HEK293 (cell line): ENCODE results near the gene SEMA3A.

Experiments used
- CTCF ChIA-PET: fragments of 350-600 bp; formaldehyde crosslinking; extraction: SDS; loops from one replicate; lab custom pipeline; 2021; ENCODE audit warnings: antibody characterized with exemption; lab: Yijun Ruan, JAX
- POLR2A ChIA-PET: fragments of 300-600 bp; formaldehyde crosslinking; extraction: SDS; loops from one replicate; lab custom pipeline; 2020; ENCODE audit warnings: antibody characterized with exemption, inconsistent platforms; lab: Yijun Ruan, JAX
- H3K27ac ChIP-seq: fragments of 200-500 bp; sonication (Bioruptor generic); 2 replicates; pipeline ENCODE4 v1.5.1; 2014; ENCODE audit warnings: low read depth, low read length, control low read depth, inconsistent platforms; ENCODE audit errors: extremely low read depth
- H3K36me3 ChIP-seq, 2 experiments: fragments of 200-500 bp in 1 of 2; sonication (Bioruptor generic) in 1 of 2; 1 replicate in 1 of 2; 2 replicates in 1 of 2; pipeline ENCODE4 v1.5.1; 2014 to 2017; ENCODE audit warnings: inconsistent platforms in 2 of 2, low read length in 2 of 2; ENCODE audit not compliant: control insufficient read depth in 2 of 2, insufficient read depth in 1 of 2
- H3K4me1 ChIP-seq: fragments of 200-500 bp; sonication (Bioruptor generic); 2 replicates; pipeline ENCODE4 v1.5.1; 2014; ENCODE audit warnings: mild to moderate bottlenecking, low read length, inconsistent platforms; ENCODE audit not compliant: control insufficient read depth, insufficient read depth
- H3K4me3 ChIP-seq: 2 replicates; pipeline ENCODE4 v1.5.1; 2011; ENCODE audit warnings: low read depth, mild to moderate bottlenecking, control low read depth, low read length, moderate library complexity
- H3K9me3 ChIP-seq: fragments of 200-500 bp; sonication (Bioruptor generic); 2 replicates; pipeline ENCODE4 v1.5.1; 2014; ENCODE audit warnings: low read depth, low read length, inconsistent platforms; ENCODE audit not compliant: control insufficient read depth, insufficient read depth
- BCL11B ChIP-seq: fragments of 450-650 bp; formaldehyde crosslinking; IDR thresholded peaks from 2 replicates; pipeline ENCODE4 v1.5.1; 2016; ENCODE audit warnings: low read depth, missing biosample characterization, missing genetic modification characterization
- KLF10 ChIP-seq: fragments of 450-650 bp; IDR thresholded peaks from 2 replicates; pipeline ENCODE4 v1.5.1; 2018; ENCODE audit warnings: missing biosample characterization, mild to moderate bottlenecking, missing genetic modification characterization
- ZNF138 ChIP-seq: fragments of 450-650 bp; formaldehyde crosslinking; IDR thresholded peaks from 2 replicates; pipeline ENCODE4 v1.5.1; 2016; ENCODE audit warnings: missing biosample characterization, missing genetic modification characterization, borderline replicate concordance
- ZNF146 ChIP-seq: fragments of 450-650 bp; formaldehyde crosslinking; IDR thresholded peaks from 2 replicates; pipeline ENCODE4 v1.5.1; 2016; ENCODE audit warnings: missing biosample characterization, missing genetic modification characterization
- ZNF174 ChIP-seq: fragments of 450-650 bp; formaldehyde crosslinking; IDR thresholded peaks from 2 replicates; pipeline ENCODE4 v1.5.0; 2017; ENCODE audit warnings: missing biosample characterization, mild to moderate bottlenecking, missing genetic modification characterization
- ZNF184 ChIP-seq: fragments of 450-650 bp; IDR thresholded peaks from 2 replicates; pipeline ENCODE4 v1.5.1; 2018; ENCODE audit warnings: missing biosample characterization, mild to moderate bottlenecking, missing genetic modification characterization
- ZNF2 ChIP-seq: fragments of 450-650 bp; formaldehyde crosslinking; IDR thresholded peaks from 2 replicates; pipeline ENCODE4 v1.5.1; 2016; ENCODE audit warnings: missing biosample characterization, missing genetic modification characterization
- ZNF433 ChIP-seq: fragments of 450-650 bp; formaldehyde crosslinking; IDR thresholded peaks from 2 replicates; pipeline ENCODE4 v1.5.1; 2016; ENCODE audit warnings: missing biosample characterization, missing genetic modification characterization, low read depth
- ZNF521 ChIP-seq: fragments of 450-650 bp; formaldehyde crosslinking; IDR thresholded peaks from 2 replicates; pipeline ENCODE4 v1.5.1; 2017; ENCODE audit warnings: missing biosample characterization, mild to moderate bottlenecking, missing genetic modification characterization
- ZNF677 ChIP-seq: fragments of 450-650 bp; IDR thresholded peaks from 2 replicates; pipeline ENCODE4 v1.5.0; 2018; ENCODE audit warnings: missing biosample characterization, mild to moderate bottlenecking, missing genetic modification characterization, moderate library complexity
- ZNF701 ChIP-seq: fragments of 450-650 bp; formaldehyde crosslinking; IDR thresholded peaks from 2 replicates; pipeline ENCODE4 v1.5.1; 2016; ENCODE audit warnings: missing biosample characterization, missing genetic modification characterization
- ZNF768 ChIP-seq: fragments of 450-650 bp; formaldehyde crosslinking; IDR thresholded peaks from 2 replicates; pipeline ENCODE4 v1.5.1; 2018; ENCODE audit warnings: missing biosample characterization, mild to moderate bottlenecking, missing genetic modification characterization
- ZSCAN16 ChIP-seq: fragments of 450-650 bp; formaldehyde crosslinking; IDR thresholded peaks from 2 replicates; pipeline ENCODE4 v1.5.1; 2016; ENCODE audit warnings: missing biosample characterization, missing genetic modification characterization
- TF ChIP-seq, protein P1 (sequence below): fragments of 450-650 bp; formaldehyde crosslinking; IDR thresholded peaks from 2 replicates; pipeline ENCODE4 v1.5.1; 2016; ENCODE audit warnings: missing biosample characterization, missing genetic modification characterization
- TF ChIP-seq, protein P2 (sequence below): sonication (generic); formaldehyde crosslinking; IDR thresholded peaks from 2 replicates; pipeline ENCODE4 v1.8.1; 2022; ENCODE audit warnings: mild to moderate bottlenecking, moderate library complexity, missing genetic modification reagents
- TF ChIP-seq, protein P3 (sequence below): fragments of 450-650 bp; formaldehyde crosslinking; IDR thresholded peaks from 2 replicates; pipeline ENCODE4 v1.5.1; 2016; ENCODE audit warnings: missing biosample characterization, missing genetic modification characterization
- TF ChIP-seq, protein P4 (sequence below): fragments of 450-650 bp; formaldehyde crosslinking; IDR thresholded peaks from 2 replicates; pipeline ENCODE4 v1.5.1; 2016; ENCODE audit warnings: missing biosample characterization, missing genetic modification characterization
- TF ChIP-seq, protein P5 (sequence below): fragments of 450-650 bp; formaldehyde crosslinking; IDR thresholded peaks from 2 replicates; pipeline ENCODE4 v1.5.1; 2016; ENCODE audit warnings: missing biosample characterization, missing genetic modification characterization
- TF ChIP-seq, protein P6 (sequence below): fragments of 450-650 bp; formaldehyde crosslinking; IDR thresholded peaks from 2 replicates; pipeline ENCODE4 v1.5.1; 2017; ENCODE audit warnings: missing biosample characterization, missing genetic modification characterization

The SEMA3A gene

DNA sequence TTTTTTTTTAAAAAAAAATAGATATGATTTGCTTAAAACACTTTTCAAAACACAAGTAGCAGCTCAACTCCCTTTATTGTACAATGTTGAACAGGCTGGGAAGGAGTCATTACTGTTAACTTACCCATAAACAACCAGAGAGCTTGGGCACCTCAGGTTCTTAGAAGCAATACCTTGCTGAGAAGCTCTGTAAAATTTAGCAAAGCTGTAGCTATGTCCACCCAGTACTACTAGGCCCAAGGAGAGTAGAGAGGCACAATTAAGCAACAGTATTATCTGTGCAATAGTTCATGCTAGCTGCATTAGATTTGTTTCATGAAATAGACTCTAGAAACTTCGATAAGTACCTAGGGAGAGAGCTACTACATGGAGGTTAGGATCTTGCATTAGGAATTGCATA lies 32.0 kb downstream of the SEMA3A start:
- Histone ChIP-seq H3K4me1 (peaks cover 10% of the 10 kb centered on the region), H3K36me3 (no peaks in the 10 kb centered on the region), H3K9me3 (no peaks in the 10 kb centered on the region), H3K4me3 (no peak overlapping the region), H3K27ac (no peak overlapping the region)
- ChIA-PET CTCF (interaction anchor here (0.6 kb wide), 1 partner anchor 752 kb away, joined by 5 read pairs; no protein-coding TSS in a partner anchor), POLR2A (no interaction called here)
- TF ChIP-seq ZNF146 (no peak), BCL11B (tag by site-specific recombination) (no peak), KLF10 (tag by site-specific recombination) (no peak), ZNF677 (tag by site-specific recombination) (no peak), ZNF184 (tag by site-specific recombination) (no peak), ZNF521 (tag by site-specific recombination) (no peak), ZNF2 (tag by site-specific recombination) (no peak), ZSCAN16 (tag by site-specific recombination) (no peak)
- TF ChIP-seq, protein P1, sequence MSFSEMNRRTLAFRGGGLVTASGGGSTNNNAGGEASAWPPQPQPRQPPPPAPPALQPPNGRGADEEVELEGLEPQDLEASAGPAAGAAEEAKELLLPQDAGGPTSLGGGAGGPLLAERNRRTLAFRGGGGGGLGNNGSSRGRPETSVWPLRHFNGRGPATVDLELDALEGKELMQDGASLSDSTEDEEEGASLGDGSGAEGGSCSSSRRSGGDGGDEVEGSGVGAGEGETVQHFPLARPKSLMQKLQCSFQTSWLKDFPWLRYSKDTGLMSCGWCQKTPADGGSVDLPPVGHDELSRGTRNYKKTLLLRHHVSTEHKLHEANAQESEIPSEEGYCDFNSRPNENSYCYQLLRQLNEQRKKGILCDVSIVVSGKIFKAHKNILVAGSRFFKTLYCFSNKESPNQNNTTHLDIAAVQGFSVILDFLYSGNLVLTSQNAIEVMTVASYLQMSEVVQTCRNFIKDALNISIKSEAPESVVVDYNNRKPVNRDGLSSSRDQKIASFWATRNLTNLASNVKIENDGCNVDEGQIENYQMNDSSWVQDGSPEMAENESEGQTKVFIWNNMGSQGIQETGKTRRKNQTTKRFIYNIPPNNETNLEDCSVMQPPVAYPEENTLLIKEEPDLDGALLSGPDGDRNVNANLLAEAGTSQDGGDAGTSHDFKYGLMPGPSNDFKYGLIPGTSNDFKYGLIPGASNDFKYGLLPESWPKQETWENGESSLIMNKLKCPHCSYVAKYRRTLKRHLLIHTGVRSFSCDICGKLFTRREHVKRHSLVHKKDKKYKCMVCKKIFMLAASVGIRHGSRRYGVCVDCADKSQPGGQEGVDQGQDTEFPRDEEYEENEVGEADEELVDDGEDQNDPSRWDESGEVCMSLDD = no peak
- TF ChIP-seq, protein P2, sequence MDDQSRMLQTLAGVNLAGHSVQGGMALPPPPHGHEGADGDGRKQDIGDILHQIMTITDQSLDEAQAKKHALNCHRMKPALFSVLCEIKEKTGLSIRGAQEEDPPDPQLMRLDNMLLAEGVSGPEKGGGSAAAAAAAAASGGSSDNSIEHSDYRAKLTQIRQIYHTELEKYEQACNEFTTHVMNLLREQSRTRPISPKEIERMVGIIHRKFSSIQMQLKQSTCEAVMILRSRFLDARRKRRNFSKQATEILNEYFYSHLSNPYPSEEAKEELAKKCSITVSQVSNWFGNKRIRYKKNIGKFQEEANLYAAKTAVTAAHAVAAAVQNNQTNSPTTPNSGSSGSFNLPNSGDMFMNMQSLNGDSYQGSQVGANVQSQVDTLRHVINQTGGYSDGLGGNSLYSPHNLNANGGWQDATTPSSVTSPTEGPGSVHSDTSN (CRISPR knock-in tag) = no peak
- TF ChIP-seq, protein P3, sequence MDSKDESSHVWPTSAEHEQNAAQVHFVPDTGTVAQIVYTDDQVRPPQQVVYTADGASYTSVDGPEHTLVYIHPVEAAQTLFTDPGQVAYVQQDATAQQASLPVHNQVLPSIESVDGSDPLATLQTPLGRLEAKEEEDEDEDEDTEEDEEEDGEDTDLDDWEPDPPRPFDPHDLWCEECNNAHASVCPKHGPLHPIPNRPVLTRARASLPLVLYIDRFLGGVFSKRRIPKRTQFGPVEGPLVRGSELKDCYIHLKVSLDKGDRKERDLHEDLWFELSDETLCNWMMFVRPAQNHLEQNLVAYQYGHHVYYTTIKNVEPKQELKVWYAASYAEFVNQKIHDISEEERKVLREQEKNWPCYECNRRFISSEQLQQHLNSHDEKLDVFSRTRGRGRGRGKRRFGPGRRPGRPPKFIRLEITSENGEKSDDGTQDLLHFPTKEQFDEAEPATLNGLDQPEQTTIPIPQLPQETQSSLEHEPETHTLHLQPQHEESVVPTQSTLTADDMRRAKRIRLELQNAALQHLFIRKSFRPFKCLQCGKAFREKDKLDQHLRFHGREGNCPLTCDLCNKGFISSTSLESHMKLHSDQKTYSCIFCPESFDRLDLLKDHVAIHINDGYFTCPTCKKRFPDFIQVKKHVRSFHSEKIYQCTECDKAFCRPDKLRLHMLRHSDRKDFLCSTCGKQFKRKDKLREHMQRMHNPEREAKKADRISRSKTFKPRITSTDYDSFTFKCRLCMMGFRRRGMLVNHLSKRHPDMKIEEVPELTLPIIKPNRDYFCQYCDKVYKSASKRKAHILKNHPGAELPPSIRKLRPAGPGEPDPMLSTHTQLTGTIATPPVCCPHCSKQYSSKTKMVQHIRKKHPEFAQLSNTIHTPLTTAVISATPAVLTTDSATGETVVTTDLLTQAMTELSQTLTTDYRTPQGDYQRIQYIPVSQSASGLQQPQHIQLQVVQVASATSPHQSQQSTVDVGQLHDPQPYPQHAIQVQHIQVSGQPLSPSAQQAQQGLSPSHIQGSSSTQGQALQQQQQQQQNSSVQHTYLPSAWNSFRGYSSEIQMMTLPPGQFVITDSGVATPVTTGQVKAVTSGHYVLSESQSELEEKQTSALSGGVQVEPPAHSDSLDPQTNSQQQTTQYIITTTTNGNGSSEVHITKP (tag by site-specific recombination) = no peak
- TF ChIP-seq, all 188 proteins: peak for 0

DNA sequence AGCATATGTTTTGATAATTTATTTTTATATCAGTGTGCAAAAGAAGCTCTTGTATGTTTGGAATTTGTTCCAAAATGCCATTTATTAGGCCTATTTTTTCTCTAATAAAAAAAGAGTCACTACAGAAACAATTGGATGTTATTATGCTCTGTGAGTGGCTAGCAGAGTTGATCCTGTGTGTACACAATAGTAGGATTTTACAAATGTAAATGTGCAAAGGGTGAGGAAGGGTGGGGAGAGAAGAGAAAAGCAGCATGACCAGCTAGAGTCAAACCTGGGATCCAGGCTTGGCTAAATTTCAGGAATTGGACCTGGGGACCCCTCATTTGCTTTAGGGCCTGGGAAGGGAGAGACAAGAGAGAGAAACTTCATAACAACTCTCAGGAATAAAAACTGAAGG lies 32.5 kb downstream of the SEMA3A start:
- Histone ChIP-seq H3K36me3 (no peaks in the 10 kb centered on the region), H3K4me3 (no peak overlapping the region), H3K9me3 (no peaks in the 10 kb centered on the region), H3K27ac (no peak overlapping the region), H3K4me1 (peaks cover 12% of the 10 kb centered on the region)
- ChIA-PET CTCF (no interaction called here), POLR2A (no interaction called here)
- TF ChIP-seq ZNF701 (tag by site-specific recombination) (no peak), ZNF433 (tag by site-specific recombination) (no peak), ZNF768 (tag by site-specific recombination) (no peak), ZNF174 (no peak), ZNF138 (tag by site-specific recombination) (no peak)
- TF ChIP-seq, protein P4, sequence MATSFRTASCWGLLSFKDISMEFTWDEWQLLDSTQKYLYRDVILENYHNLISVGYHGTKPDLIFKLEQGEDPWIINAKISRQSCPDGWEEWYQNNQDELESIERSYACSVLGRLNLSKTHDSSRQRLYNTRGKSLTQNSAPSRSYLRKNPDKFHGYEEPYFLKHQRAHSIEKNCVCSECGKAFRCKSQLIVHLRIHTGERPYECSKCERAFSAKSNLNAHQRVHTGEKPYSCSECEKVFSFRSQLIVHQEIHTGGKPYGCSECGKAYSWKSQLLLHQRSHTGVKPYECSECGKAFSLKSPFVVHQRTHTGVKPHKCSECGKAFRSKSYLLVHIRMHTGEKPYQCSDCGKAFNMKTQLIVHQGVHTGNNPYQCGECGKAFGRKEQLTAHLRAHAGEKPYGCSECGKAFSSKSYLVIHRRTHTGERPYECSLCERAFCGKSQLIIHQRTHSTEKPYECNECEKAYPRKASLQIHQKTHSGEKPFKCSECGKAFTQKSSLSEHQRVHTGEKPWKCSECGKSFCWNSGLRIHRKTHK = no peak
- TF ChIP-seq, protein P5, sequence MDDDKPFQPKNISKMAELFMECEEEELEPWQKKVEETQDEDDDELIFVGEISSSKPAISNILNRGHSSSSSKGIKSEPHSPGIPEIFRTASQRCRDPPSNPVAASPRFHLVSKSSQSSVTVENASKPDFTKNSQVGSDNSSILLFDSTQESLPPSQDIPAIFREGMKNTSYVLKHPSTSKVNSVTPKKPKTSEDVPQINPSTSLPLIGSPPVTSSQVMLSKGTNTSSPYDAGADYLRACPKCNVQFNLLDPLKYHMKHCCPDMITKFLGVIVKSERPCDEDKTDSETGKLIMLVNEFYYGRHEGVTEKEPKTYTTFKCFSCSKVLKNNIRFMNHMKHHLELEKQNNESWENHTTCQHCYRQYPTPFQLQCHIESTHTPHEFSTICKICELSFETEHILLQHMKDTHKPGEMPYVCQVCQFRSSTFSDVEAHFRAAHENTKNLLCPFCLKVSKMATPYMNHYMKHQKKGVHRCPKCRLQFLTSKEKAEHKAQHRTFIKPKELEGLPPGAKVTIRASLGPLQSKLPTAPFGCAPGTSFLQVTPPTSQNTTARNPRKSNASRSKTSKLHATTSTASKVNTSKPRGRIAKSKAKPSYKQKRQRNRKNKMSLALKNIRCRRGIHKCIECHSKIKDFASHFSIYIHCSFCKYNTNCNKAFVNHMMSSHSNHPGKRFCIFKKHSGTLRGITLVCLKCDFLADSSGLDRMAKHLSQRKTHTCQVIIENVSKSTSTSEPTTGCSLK (tag by site-specific recombination) = no peak
- TF ChIP-seq, protein P6, sequence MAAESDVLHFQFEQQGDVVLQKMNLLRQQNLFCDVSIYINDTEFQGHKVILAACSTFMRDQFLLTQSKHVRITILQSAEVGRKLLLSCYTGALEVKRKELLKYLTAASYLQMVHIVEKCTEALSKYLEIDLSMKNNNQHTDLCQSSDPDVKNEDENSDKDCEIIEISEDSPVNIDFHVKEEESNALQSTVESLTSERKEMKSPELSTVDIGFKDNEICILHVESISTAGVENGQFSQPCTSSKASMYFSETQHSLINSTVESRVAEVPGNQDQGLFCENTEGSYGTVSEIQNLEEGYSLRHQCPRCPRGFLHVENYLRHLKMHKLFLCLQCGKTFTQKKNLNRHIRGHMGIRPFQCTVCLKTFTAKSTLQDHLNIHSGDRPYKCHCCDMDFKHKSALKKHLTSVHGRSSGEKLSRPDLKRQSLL (tag by site-specific recombination) = no peak
